GM18508 (cell line): ENCODE measurements around the gene IRF5.

Source experiments
- ATAC-seq: cut with Tn5 transposase; IDR thresholded peaks from one replicate; pipeline ENCODE4 v1.9.1; 2021; ENCODE audit warnings: moderate number of reproducible peaks; ENCODE audit not compliant: insufficient read depth, unreplicated experiment

The IRF5 gene

DNA sequence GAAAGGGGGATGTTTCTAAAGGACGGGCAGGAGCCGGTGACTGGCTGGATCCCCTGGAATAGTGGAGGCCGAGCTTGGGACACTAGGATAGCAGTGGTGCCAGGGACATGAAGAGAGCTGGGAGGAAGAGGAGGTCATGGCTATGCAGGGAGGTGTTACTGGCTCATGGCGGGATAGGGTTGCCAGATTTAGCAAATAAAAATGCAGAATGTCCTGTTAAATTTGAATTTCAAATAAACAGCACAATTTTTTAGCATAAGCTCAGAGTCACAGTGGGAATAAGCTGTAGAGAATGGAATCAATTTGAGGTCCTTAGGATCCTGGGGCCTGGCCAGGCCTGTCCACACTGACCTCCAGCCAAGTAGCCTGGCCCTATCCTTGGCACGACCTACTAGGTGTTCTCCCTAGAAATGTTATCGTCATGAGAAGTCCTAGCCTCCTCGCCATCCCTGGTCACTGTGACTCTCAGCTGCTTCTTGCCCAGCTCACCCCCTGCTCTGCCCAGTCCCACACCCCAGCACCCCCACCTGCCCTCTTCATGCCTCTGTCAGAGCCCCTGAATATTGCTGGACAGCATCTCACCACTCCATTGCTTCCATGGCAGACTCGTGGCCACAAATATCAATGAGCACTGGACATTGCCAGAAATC is 19.6 kb upstream of the IRF5 start:
- no peak for ATAC-seq

- ATAC-seq = no peak
Observed at GRCh38 chr7:128919241-128919640, 18.5 kb upstream of the IRF5 start.

DNA sequence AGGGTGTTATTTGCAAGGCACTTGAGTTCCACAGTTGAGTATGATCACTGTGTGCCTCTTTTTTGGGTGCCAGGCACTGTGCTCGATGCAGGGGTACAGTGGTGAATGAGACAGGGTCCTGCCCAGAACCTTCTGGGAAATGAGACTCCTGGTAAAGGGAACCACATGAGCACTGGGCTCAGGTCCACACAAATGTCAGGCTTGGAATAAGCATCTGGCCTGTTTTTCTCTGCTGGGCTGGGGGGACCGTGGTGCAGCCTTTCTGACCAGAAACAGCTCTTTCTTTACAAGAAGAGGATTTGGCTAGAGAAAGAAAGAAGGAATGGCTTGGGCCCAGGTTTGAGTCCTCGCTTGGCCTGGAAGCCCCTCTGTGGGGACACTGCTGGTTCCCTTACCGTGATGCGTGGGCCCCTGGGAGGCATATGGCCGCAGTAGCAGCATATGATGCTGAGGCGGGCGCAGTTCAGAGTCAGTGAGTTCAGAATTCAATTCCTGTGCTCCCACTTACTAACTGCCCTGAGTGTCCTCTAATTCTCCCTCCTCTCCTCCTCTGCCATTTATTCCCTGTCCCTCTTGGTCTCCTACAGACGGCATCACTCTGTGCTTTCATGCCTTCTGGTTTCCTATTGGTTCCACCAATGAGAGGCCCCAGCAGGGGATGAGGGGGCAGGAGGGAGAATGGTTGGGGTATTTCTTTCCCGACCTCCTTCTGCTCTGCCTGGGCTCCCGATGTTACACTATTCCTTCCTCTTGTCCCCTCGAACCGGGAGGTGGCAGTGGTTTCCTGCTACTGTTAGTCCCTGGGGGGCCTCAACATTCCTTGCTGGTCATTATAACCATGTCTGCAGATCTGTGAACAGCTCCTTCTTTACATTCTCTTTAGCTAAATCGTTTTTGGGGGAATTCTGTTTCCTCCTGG is 17.6 kb upstream of the IRF5 start:
- no peak for ATAC-seq

GRCh38 chr7:128920913-128921582 is 16.7 kb upstream of the IRF5 start:
- ATAC-seq = no peak

DNA sequence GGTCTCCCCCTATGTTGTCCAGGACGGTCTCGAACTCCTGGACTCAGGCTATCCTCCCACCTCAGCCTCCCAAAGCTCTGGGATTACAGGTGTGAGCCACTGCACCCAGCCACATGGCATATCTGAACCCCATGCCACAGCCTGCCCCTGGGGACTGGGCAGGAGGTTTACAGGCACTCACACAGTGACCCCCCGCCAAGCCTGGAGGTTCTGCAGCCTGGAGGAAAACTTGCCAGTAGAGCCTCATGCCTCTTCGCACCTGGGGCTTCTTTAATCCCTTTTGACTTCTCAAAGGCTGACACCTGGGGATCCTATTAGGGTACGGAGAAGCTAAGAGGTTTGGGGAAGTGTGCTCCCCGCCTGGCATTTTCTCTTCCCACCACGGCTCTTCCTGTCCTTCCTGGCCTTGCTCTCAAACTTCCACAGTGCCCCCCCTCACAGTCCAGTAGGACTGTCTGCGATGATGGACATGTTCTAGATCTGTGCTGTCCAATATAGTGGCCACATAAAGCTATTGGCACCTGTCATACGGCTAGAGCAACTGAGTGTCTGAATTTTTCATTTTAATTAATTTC is 15.8 kb upstream of the IRF5 start:
- ATAC-seq = no peak

- ATAC-seq = no peak
Observed at GRCh38 chr7:128922496-128923410, 15.0 kb upstream of the IRF5 start.

- no peak for ATAC-seq
Observed at GRCh38 chr7:128923411-128923800, 14.3 kb upstream of the IRF5 start.

GRCh38 chr7:128924707-128925588 is 12.8 kb upstream of the IRF5 start:
- no peak for ATAC-seq

DNA sequence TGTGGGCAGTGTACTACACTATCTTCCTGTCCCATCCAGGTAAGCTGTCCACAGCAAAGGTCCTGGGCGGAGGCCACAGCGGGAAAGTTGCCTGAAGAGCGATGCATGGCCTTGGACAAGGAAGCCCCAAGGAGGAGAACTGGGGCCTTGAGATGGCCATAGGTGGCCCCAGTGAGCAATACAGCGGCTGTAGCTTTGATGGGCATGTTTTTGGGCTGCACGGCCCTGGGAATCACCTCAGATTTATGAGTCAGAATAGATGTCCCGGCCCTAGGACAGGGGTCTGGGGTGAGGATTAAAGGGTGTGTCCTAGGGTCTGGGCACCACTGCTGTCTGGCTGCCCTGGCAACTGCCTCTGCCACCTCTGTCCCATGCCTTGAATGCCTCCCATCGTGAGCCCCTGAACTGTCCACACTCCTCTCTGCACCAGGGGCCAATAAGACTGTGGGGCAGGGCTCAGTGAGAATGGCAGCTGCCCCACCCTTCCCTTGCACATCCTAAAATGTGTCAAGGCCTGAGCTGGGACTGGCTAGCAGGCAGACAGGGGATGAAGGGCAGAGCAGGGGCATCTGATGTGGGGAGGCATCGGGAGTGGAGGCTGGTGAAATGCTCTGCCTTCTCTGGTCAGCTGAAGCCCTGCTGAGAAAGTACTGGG is 9.4 kb upstream of the IRF5 start:
- no peak for ATAC-seq

- ATAC-seq = no peak
Observed at GRCh38 chr7:128928882-128929788, 8.6 kb upstream of the IRF5 start.

- no peak for ATAC-seq
Observed at GRCh38 chr7:128931190-128931798, 6.4 kb upstream of the IRF5 start.

GRCh38 chr7:128931965-128932861 is 5.5 kb upstream of the IRF5 start:
- ATAC-seq = no peak

- ATAC-seq = no peak
Observed at GRCh38 chr7:128932862-128933179, 4.9 kb upstream of the IRF5 start.

GRCh38 chr7:128933180-128933891 is 4.4 kb upstream of the IRF5 start:
- ATAC-seq = no peak
